ENCODE measurements around the gene RAB6A.

DNA sequence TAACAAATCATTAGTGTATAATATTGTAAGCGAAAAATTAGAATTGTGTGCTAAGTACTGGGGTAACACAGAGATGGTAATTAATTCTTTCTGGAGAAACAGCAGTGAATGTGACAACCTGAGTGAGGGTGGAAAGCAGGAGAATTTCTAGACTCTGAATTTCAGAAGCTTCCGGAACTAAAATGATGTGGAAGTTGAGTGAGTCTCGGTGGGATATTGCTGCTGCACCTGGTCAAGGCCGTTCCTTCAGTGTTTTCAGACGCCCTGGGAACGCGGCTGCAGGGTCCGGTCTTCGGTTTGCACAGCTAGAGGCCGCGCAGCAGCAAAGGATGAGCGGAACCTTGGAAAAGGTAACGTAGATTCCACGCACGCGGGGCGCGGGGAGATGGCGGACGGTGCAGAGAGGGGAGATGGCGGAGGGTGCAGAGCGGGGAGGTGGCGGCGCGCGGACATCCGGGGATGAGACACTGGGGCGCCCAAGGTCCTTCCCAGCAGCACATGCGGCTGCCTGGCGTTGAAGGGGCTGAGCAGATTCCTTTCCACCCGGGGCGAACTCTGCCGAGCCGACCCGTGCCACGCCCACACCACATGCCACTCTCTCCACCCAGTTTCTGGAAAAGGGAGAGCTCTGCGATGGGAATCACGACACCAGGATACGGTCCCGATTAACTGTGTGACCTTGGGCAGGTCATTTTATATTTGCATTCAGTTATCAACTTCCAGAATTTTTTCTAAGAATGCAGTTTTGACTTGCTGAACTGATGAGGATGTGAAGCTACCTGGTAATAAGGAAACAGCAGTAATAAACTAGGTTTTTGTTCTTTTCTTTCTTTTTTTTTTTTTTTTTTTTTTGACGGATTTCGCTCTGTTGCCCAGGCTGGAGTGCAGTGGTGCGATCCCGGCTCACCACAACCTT is 27.0 kb upstream of the RAB6A start, which contains the start of gene MRPL48:
- TF ChIP-seq POLR2A (IDR thresholded peaks at IDR 0.05; ENCODE audit: control extremely low read depth in 1 of 2, low read depth in 2 of 2, low read length in 2 of 2), result peak; percentile 77 to 98
- TF ChIP-seq, protein P1, sequence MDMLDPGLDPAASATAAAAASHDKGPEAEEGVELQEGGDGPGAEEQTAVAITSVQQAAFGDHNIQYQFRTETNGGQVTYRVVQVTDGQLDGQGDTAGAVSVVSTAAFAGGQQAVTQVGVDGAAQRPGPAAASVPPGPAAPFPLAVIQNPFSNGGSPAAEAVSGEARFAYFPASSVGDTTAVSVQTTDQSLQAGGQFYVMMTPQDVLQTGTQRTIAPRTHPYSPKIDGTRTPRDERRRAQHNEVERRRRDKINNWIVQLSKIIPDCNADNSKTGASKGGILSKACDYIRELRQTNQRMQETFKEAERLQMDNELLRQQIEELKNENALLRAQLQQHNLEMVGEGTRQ (IDR thresholded peaks at IDR 0.05; ENCODE audit: low read length), result no peak
- TF ChIP-seq, protein P2, sequence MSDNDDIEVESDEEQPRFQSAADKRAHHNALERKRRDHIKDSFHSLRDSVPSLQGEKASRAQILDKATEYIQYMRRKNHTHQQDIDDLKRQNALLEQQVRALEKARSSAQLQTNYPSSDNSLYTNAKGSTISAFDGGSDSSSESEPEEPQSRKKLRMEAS (IDR thresholded peaks at IDR 0.05), result peak; percentile 93
- TF ChIP-seq EZH2 (IDR thresholded peaks at IDR 0.05; ENCODE audit: low read depth, low read length, severe bottlenecking), result no peak
- TF ChIP-seq, protein P3, sequence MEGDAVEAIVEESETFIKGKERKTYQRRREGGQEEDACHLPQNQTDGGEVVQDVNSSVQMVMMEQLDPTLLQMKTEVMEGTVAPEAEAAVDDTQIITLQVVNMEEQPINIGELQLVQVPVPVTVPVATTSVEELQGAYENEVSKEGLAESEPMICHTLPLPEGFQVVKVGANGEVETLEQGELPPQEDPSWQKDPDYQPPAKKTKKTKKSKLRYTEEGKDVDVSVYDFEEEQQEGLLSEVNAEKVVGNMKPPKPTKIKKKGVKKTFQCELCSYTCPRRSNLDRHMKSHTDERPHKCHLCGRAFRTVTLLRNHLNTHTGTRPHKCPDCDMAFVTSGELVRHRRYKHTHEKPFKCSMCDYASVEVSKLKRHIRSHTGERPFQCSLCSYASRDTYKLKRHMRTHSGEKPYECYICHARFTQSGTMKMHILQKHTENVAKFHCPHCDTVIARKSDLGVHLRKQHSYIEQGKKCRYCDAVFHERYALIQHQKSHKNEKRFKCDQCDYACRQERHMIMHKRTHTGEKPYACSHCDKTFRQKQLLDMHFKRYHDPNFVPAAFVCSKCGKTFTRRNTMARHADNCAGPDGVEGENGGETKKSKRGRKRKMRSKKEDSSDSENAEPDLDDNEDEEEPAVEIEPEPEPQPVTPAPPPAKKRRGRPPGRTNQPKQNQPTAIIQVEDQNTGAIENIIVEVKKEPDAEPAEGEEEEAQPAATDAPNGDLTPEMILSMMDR (IDR thresholded peaks at IDR 0.05; ENCODE audit: control extremely low read depth in 1 of 3, insufficient read depth in 1 of 3, low read depth in 1 of 3, low read length in 3 of 3), result no peak
- TF ChIP-seq TCF12 (IDR thresholded peaks at IDR 0.05; ENCODE audit: low read depth, low read length), result peak; percentile 36; the same call in 1 of the 2 replicates

Data from H1 (cell line).